ENCODE results near the gene KIF24. TPM values are rescaled to one million over a fixed set of nuclear protein-coding genes. Genes with fewer than 3 reads are reported as not detected.
A peak's percentile ranks its signal among the peaks of the same experiment; 100 is the strongest.
"Not testable (repeated sequence)": the region's sequence is repeated elsewhere in the genome, so short reads cannot be mapped to it uniquely, and the experiment has no call there.

KIF24 gene
- total RNA-seq, 1 donor from 2014 or later, result 9.6 TPM

DNA sequence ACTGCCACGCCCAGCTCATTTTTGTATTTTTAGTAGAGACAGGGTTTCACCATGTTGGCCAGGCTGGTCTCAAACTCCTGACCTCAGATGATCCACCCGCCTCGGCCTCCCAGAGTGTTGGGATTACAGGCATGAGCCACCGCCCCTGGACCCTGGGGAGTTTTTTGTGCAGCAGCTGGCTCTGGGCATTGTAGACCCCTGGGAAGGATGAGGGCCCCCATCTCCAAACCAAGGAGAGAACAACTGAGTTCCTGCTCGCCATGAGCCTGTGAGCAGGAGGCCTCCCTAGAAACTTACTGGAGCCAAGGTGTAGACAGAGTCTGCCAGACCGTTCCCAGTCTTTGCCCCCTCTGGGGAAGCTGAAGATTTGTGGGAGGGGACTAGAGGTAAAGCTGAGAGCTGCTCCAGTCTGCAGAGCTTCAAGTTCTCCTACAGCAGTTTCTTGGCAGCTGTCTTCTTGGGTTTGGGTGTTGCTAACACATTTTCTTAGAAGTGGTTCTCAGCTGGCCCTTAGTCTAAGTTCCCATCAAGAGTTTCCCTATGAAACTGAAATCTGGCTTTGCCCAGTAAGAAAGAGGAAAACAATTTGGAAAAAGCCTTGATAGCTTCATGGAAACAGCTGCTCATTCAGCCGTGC, 12.7 kb upstream of the KIF24 start:
- Mint-ChIP-seq H3K4me3 (no peak overlapping the region), H3K27ac (no peak overlapping the region), H3K4me1 (ENCODE audit: unreplicated experiment) (peaks cover 8% of the 10 kb centered on the region), H3K9me3 (no peaks in the 10 kb centered on the region), H3K27me3 (no peaks in the 10 kb centered on the region), H3K36me3 (peaks cover 11% of the 10 kb centered on the region)
- TF ChIP-seq, protein P1, sequence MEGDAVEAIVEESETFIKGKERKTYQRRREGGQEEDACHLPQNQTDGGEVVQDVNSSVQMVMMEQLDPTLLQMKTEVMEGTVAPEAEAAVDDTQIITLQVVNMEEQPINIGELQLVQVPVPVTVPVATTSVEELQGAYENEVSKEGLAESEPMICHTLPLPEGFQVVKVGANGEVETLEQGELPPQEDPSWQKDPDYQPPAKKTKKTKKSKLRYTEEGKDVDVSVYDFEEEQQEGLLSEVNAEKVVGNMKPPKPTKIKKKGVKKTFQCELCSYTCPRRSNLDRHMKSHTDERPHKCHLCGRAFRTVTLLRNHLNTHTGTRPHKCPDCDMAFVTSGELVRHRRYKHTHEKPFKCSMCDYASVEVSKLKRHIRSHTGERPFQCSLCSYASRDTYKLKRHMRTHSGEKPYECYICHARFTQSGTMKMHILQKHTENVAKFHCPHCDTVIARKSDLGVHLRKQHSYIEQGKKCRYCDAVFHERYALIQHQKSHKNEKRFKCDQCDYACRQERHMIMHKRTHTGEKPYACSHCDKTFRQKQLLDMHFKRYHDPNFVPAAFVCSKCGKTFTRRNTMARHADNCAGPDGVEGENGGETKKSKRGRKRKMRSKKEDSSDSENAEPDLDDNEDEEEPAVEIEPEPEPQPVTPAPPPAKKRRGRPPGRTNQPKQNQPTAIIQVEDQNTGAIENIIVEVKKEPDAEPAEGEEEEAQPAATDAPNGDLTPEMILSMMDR (conservative IDR thresholded peaks at IDR 0.05), result no peak
- DNase-seq (ENCODE audit: extremely low spot score, unreplicated experiment), result no peak

DNA sequence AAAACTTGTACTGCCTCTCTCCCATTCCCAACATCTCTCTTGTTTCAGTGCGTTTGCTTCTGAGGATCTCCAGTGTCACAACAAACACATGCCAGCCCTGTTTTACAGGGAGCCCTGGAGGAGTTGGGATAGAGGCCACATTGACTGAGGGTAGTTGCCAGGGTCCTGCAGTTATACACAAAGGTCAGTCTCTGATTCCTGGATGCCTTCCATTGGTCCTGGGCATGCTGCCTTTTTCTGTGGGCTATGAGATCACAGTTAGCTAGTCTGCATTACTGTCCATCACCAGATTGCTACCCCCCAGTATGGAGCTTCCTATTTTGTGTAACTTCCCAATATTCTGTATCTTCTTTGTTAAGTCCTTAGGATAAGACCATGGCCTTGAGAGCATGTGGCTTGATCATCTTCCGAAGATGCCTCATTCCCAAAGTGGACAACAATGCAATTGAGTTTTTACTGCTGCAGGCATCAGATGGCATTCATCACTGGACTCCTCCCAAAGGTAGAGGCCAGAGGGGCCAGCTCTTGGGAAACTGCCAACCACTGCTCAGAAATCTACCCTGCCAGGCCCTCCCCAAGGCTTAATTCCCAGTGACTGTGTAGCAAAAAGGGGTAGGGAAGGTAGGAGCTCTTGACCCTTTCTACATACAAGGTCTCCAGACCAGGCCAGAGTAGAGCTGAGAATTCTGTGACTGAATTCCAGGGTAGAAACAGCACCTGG, 9.8 kb upstream of the KIF24 start:
- H3K27ac Mint-ChIP-seq, result no peak overlapping the region
- DNase-seq (ENCODE audit: extremely low spot score, unreplicated experiment), result no peak
- H3K9me3 Mint-ChIP-seq, result no peaks in the 10 kb centered on the region
- H3K4me3 Mint-ChIP-seq, result no peak overlapping the region
- no peaks in the 10 kb centered on the region for H3K27me3 Mint-ChIP-seq
- H3K4me1 Mint-ChIP-seq (ENCODE audit: unreplicated experiment), result no peaks in the 10 kb centered on the region
- peaks cover 8% of the 10 kb centered on the region for H3K36me3 Mint-ChIP-seq
- TF ChIP-seq, protein P1 (conservative IDR thresholded peaks at IDR 0.05), result no peak

DNA sequence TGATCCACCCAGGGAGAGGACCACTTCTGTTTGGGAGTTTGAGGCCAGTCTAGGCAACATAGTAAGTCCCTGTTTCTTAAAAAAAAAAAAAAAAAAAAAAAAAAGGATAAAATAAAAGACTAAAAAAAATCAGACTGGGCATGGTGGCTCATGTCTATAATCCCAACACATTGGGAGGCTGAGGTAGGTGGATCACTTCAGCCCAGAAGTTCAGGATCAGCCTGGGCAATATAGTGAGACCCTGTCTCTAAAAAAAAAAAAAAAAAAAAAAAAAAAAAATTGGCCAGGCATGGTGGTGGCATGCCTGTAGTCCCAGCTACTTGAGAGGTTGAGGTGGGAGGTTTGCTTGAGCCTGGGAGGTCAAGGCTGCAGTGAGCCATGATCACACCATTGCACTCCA, 9.0 kb upstream of the KIF24 start:
- not testable (repeated sequence) for H3K4me1 Mint-ChIP-seq (ENCODE audit: unreplicated experiment); H3K4me3 Mint-ChIP-seq; H3K36me3 Mint-ChIP-seq; H3K27ac Mint-ChIP-seq; DNase-seq (ENCODE audit: extremely low spot score, unreplicated experiment); H3K27me3 Mint-ChIP-seq; H3K9me3 Mint-ChIP-seq

DNA sequence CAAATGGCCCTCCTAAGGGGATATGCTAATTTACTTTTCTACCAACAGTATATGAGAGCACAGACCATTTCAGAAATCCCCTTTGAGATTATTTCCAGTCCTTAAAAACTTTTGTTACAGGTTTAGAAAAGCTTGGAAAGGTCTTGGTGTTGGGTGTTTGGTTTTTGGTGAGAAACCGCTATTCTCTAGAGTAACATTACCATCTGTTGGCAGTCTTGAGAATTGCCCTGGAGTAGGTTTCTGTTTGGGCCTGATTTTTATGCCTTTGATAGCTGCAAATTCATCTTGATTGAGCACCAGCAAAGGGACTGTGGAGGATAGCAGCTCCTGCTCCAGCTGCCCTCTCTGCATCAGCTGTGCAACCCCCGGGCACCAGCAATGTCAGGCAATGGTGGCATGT, 8.3 kb upstream of the KIF24 start:
- Mint-ChIP-seq H3K27me3 (no peaks in the 10 kb centered on the region), H3K27ac (no peak overlapping the region), H3K4me1 (ENCODE audit: unreplicated experiment) (peaks cover 2% of the 10 kb centered on the region), H3K9me3 (no peaks in the 10 kb centered on the region), H3K36me3 (peaks cover 4% of the 10 kb centered on the region), H3K4me3 (no peak overlapping the region)
- TF ChIP-seq, protein P1 (conservative IDR thresholded peaks at IDR 0.05), result peak; percentile 20
- no peak for DNase-seq (ENCODE audit: extremely low spot score, unreplicated experiment)

DNA sequence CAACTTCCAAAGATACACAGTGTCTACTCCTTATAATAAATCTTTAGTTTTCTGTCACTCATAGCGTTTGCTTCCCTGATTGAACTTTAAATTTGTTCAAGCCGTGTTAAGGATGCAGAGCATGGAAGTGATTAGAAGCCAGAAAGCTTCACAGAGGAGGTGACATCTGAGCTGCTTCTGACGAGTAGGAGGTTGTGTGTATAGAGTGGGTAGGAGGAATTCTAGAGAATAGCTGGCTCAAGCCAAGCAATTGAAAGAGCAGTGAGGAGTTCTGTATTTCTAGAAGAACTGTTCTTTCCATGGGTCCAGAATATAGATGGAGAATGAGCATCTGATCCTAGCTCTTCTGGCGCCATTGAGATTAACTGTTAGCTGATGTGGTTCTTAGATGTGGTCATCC, 6.3 kb upstream of the KIF24 start:
- H3K27me3 Mint-ChIP-seq, result no peaks in the 10 kb centered on the region
- TF ChIP-seq, protein P1 (conservative IDR thresholded peaks at IDR 0.05), result no peak
- no peaks in the 10 kb centered on the region for H3K9me3 Mint-ChIP-seq
- H3K4me3 Mint-ChIP-seq, result no peak overlapping the region
- no peak overlapping the region for H3K27ac Mint-ChIP-seq
- H3K36me3 Mint-ChIP-seq, result no peaks in the 10 kb centered on the region
- no peak for DNase-seq (ENCODE audit: extremely low spot score, unreplicated experiment)
- H3K4me1 Mint-ChIP-seq (ENCODE audit: unreplicated experiment), result peaks cover 8% of the 10 kb centered on the region

DNA sequence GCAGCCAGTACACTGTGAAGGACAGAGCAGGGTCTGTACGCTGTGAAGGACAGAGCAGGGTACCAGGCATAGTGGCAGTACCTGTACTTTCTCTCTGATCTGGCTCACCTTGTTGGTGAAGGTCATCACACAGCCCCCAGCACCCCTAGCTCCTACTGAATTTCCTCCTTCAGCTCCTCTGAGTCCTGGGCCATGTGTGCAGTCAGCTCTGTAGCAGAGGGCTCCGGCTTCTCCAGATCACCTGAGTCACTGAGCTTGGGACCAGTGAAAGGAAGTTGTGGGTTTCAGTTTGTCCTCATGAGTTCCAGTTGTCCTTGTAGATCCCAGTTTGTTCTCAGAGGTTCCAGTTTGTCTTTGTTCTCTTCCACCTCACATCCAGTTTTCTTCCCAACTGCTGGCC, 5.8 kb upstream of the KIF24 start:
- no peaks in the 10 kb centered on the region for H3K27me3 Mint-ChIP-seq
- H3K36me3 Mint-ChIP-seq, result no peaks in the 10 kb centered on the region
- peaks cover 9% of the 10 kb centered on the region for H3K4me1 Mint-ChIP-seq (ENCODE audit: unreplicated experiment)
- H3K27ac Mint-ChIP-seq, result no peak overlapping the region
- DNase-seq (ENCODE audit: extremely low spot score, unreplicated experiment), result no peak
- no peak overlapping the region for H3K4me3 Mint-ChIP-seq
- TF ChIP-seq, protein P1 (conservative IDR thresholded peaks at IDR 0.05), result no peak
- no peaks in the 10 kb centered on the region for H3K9me3 Mint-ChIP-seq

Data from type B pancreatic cell (in vitro differentiated cells).